Gastroesophageal sphincter (tissue), 4 donors: ENCODE measurements around the gene ANGPT4. TPM values are rescaled to one million over a fixed set of nuclear protein-coding genes. Genes with fewer than 3 reads are reported as not detected.
A peak's percentile ranks its signal among the peaks of the same experiment; 100 is the strongest.

Source experiments
- ATAC-seq: fragments of 150-250 bp; one replicate; pipeline ENCODE4 v1.9.1; 2016; ENCODE audit warnings: mild to moderate bottlenecking, moderate library complexity
- H3K27ac ChIP-seq, 4 donors: fragments of 200-600 bp; sonication (generic) in 3 of 4; 1 replicate in 3 of 4; 2 replicates in 1 of 4; pipeline ENCODE4 v1.5.1; 2016 to 2019
- H3K27me3 ChIP-seq: fragments of 200-600 bp; sonication (generic); one replicate; pipeline ENCODE4 v1.5.1; 2019
- H3K36me3 ChIP-seq, 2 donors: fragments of 200-600 bp; sonication (generic); one replicate each; pipeline ENCODE4 v1.5.1; 2019; ENCODE audit warnings: control low read depth in 1 of 2
- H3K4me1 ChIP-seq, 3 donors: fragments of 200-600 bp; sonication (generic); 1 replicate in 2 of 3; 2 replicates in 1 of 3; pipeline ENCODE4 v1.5.1; 2016 to 2019; ENCODE audit warnings: control low read depth in 2 of 3
- H3K4me3 ChIP-seq, 2 donors: fragments of 200-600 bp; sonication (generic); one replicate each; pipeline ENCODE4 v1.5.1; 2019; ENCODE audit warnings: mild to moderate bottlenecking in 1 of 2, moderate library complexity in 1 of 2
- H3K9me3 ChIP-seq, 3 donors: fragments of 200-600 bp; sonication (generic); one replicate each; pipeline ENCODE4 v1.5.1; 2017 to 2019; ENCODE audit warnings: control low read depth in 2 of 3
- EP300 ChIP-seq: sonication (generic); formaldehyde crosslinking; IDR thresholded peaks from one replicate; pipeline ENCODE4 v1.6.1; 2017; ENCODE audit warnings: antibody characterized with exemption, mild to moderate bottlenecking
- POLR2A ChIP-seq, 2 donors: fragments of 450-650 bp; IDR thresholded peaks; one replicate each; pipeline ENCODE4 v1.6.1; 2017; ENCODE audit warnings: antibody characterized with exemption in 2 of 2, mild to moderate bottlenecking in 2 of 2, moderate library complexity in 1 of 2
- POLR2AphosphoS5 ChIP-seq: sonication (generic); formaldehyde crosslinking; IDR thresholded peaks from one replicate; pipeline ENCODE4 v1.6.1; 2017; ENCODE audit warnings: antibody characterized with exemption
- WGBS, 2 donors: methylation state at CpG; one replicate each; pipeline ENCODE4 v1.1.5; 2018; ENCODE audit warnings: low coverage in 1 of 2; 5-methylcytosine and 5-hydroxymethylcytosine counted together
- total RNA-seq, 4 donors: library from RNA; depleted of rRNA; stranded (reverse); fragments of >200 nt; gene quantifications; one replicate each; pipeline ENCODE4 v1.1.0, GENCODE V29; 2016
- TF ChIP-seq, protein P1 (sequence below), 4 experiments: fragments of 200-600 bp in 2 of 4; fragments of 450-650 bp in 2 of 4; sonication (generic) in 1 of 4; IDR thresholded peaks; one replicate each; pipeline ENCODE4 v1.5.1; 2017 to 2019; ENCODE audit warnings: antibody characterized with exemption in 4 of 4, mild to moderate bottlenecking in 2 of 4, moderate library complexity in 2 of 4

ANGPT4 gene
- total RNA-seq, 4 donors from 2014 or later = 0.13 to 0.58 (median 0.15) TPM; not detected in 1

DNA sequence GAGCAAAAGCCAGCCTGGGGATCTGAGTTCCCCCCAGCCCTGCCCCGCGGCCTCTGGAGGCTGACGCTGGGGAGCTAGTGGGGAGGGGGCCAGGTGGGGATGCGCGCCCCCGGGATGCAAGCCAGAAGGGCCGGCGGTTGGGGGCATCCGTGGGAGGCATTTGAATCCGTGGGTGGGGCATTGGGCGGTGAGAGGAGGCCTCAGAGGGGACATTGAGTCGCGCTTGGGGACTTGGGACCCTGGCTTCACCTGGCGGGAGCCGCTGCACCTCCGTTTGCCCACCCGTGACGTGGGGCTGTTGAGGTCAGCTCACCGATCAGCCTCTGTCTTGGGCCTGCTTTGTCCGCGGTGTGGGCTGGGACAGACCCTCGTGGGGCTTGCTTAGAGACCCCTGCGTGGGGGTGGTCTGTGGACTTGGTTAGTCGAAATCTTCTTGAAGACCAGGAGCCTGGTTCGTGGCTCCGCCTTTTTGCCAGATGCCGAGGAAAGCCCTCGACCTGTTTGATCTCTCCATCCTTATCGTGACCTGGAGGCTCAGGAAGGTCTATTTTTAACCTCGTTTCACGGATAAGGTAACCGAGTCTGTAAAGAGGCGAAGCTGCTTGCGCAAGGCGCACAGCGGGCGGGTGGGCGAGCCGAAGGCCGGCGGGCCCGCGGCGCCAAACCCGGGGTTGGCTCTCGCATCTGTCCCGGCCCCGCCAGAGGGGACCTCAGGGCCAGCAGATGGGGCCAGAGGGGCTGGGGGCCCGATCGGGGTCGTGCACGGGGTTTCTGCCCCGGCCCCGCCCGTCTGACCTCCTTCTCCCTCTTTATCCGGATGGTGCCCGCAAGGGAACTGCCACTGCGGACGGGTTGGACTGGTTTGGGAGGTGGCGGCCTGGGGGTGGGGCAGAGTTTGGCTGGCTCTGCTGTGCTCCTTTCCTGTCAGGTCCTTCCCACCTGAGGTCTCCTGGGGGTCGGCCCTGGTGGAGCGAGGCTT is 74.3 kb downstream of the ANGPT4 start:
- no peak for ATAC-seq

DNA sequence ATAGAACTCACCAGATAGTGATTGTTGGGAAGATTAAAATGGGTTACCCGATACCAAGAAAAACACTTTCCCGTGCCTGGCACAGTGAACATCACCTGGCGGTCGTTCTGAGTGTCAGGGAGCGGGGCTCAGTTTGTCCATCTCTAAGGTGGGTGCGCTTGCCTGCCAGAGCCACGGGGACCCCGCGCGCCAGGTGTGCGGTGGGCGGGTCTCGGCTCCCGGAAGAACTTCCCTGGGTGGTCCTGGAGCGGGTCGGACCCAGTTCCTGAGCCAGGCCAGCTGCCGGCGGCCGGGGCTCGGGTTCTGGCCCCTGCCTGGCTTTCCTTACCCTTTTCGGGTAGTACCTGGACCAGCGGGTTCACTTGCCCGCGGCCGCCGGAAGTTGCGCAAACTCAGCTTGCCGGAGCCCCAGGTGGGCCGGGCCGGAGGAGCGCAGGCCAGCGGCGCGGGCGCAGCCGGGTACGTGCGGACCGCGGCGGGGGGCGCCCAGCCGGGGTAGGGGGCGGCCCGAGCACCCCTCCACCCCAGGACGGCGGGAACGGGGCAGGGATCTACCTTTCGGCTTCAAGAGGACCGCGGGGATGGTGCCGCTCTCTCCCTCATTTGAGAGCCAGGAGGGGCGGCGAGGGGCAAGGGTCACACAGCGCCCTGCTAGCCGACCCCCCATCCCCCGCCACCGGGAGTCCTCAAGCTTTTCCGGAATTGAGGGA is 75.1 kb downstream of the ANGPT4 start:
- ATAC-seq = no peak
- 58% methylated on average over 4 of the region's 59 CpGs; no CpG with 5 or more reads in 1 of the 2 donors for WGBS, 2 donors

More for the DNA sequence above, 74.3 kb downstream of the ANGPT4 start:
- H3K4me1 ChIP-seq = peaks cover 0 to 35% (median 23%) of the 10 kb centered on the region in 3 donors
- TF ChIP-seq EP300 = no peak
- TF ChIP-seq, protein P1, sequence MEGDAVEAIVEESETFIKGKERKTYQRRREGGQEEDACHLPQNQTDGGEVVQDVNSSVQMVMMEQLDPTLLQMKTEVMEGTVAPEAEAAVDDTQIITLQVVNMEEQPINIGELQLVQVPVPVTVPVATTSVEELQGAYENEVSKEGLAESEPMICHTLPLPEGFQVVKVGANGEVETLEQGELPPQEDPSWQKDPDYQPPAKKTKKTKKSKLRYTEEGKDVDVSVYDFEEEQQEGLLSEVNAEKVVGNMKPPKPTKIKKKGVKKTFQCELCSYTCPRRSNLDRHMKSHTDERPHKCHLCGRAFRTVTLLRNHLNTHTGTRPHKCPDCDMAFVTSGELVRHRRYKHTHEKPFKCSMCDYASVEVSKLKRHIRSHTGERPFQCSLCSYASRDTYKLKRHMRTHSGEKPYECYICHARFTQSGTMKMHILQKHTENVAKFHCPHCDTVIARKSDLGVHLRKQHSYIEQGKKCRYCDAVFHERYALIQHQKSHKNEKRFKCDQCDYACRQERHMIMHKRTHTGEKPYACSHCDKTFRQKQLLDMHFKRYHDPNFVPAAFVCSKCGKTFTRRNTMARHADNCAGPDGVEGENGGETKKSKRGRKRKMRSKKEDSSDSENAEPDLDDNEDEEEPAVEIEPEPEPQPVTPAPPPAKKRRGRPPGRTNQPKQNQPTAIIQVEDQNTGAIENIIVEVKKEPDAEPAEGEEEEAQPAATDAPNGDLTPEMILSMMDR (IDR thresholded peaks at IDR 0.05) = no peak
- 39% methylated on average over 12 of the region's 62 CpGs; no CpG with 5 or more reads in 1 of the 2 donors for WGBS, 2 donors
- H3K27me3 ChIP-seq = peaks cover 61% of the 10 kb centered on the region
- peak overlapping the region in 1 of 2 donors; percentile 49 for H3K4me3 ChIP-seq
- H3K9me3 ChIP-seq = peaks cover 0 to 9% (median 0%) of the 10 kb centered on the region in 3 donors
- no peaks in the 10 kb centered on the region for H3K36me3 ChIP-seq
- no peak overlapping the region for H3K27ac ChIP-seq

DNA sequence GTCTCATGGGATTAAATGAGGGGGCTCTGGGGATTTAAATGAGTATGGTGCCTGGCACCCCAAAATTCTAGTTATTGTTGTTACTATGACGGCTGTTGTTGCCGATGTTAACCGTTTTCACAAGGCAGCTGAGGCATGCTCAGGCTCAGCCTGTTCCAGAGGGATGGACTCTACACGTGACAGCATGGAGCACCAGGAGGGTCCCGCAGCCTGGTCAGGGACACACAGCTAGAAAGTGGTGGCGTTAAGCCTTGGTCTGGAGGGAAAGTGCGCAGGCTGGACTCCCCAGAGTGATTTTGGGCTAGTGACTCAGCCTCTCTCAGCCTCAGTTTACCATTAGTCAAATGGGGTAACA is 75.7 kb downstream of the ANGPT4 start:
- H3K4me1 ChIP-seq = peaks cover 0 to 37% (median 23%) of the 10 kb centered on the region in 3 donors
- no peak for ATAC-seq
- no peaks in the 10 kb centered on the region for H3K36me3 ChIP-seq
- peaks cover 58% of the 10 kb centered on the region for H3K27me3 ChIP-seq
- H3K27ac ChIP-seq = no peak overlapping the region
- peaks cover 0 to 9% (median 0%) of the 10 kb centered on the region in 3 donors for H3K9me3 ChIP-seq
- H3K4me3 ChIP-seq = no peak overlapping the region
- 100% methylated on average over 1 to 3 of the region's 7 CpGs for WGBS, 2 donors
- TF ChIP-seq, protein P1 (IDR thresholded peaks at IDR 0.05) = no peak
- TF ChIP-seq POLR2A (IDR thresholded peaks at IDR 0.05) (no peak), EP300 (no peak), POLR2AphosphoS5 (no peak)

More for the DNA sequence above, 75.1 kb downstream of the ANGPT4 start:
- no peak overlapping the region for H3K27ac ChIP-seq
- no peaks in the 10 kb centered on the region for H3K36me3 ChIP-seq
- no peak for TF ChIP-seq POLR2A (IDR thresholded peaks at IDR 0.05)
- TF ChIP-seq, protein P1 (IDR thresholded peaks at IDR 0.05) = no peak
- H3K27me3 ChIP-seq = peaks cover 61% of the 10 kb centered on the region
- peak overlapping the region; percentile 6 to 49 for H3K4me3 ChIP-seq
- peaks cover 0 to 35% (median 23%) of the 10 kb centered on the region in 3 donors for H3K4me1 ChIP-seq
- H3K9me3 ChIP-seq = peaks cover 0 to 9% (median 0%) of the 10 kb centered on the region in 3 donors

DNA sequence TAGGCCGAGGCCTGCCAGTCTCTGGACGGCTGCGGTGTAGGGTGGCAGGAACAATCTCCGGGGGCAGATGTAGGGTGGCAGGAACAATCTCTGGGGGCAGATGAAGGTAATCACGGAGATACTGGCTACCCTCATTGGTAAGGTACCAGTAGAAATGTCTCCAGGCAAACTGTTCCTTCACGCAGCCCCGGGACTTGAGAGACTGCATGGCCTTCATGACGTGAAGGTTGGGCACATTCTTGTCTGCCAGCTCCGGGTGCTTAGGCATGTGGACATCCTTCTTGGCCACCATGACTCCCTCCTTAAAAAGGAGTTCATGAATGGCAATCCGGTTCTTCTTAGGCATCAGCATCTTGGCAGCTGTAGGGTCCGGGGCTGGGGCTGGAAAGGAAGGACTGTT is 76.5 kb downstream of the ANGPT4 start:
- Histone ChIP-seq H3K9me3 (peaks cover 0 to 9% (median 0%) of the 10 kb centered on the region in 3 donors), H3K27ac (no peak overlapping the region), H3K36me3 (no peaks in the 10 kb centered on the region), H3K4me3 (no peak overlapping the region), H3K27me3 (peaks cover 51% of the 10 kb centered on the region), H3K4me1 (peaks cover 0 to 36% (median 19%) of the 10 kb centered on the region in 3 donors)
- 74 to 94% methylated on average over 2 to 4 of the region's 11 CpGs for WGBS, 2 donors
- no peak for ATAC-seq
- TF ChIP-seq, protein P1 (IDR thresholded peaks at IDR 0.05) = no peak
- TF ChIP-seq EP300 = no peak
- no peak for TF ChIP-seq POLR2AphosphoS5
- no peak for TF ChIP-seq POLR2A (IDR thresholded peaks at IDR 0.05)
